Measurements from ENCODE around the gene DCDC1.

GRCh38 chr11:31139479-31139878 lies 230.1 kb downstream of the DCDC1 start:
- TF ChIP-seq CTCF (IDR thresholded peaks at IDR 0.05) (no peak), RELA (CRISPR knock-in tag; IDR thresholded peaks at IDR 0.05; ENCODE audit: borderline replicate concordance) (no peak), JUN (CRISPR knock-in tag; IDR thresholded peaks at IDR 0.05) (no peak), SP1 (CRISPR knock-in tag; conservative IDR thresholded peaks at IDR 0.05) (no peak), ATF3 (CRISPR knock-in tag; conservative IDR thresholded peaks at IDR 0.05) (no peak), IRF2 (CRISPR knock-in tag; IDR thresholded peaks at IDR 0.05; ENCODE audit: borderline replicate concordance, low read depth) (no peak), ESRRA (CRISPR knock-in tag; IDR thresholded peaks at IDR 0.05; ENCODE audit: borderline replicate concordance) (no peak), ATF1 (CRISPR knock-in tag; IDR thresholded peaks at IDR 0.05) (no peak), ZBTB21 (CRISPR knock-in tag; IDR thresholded peaks at IDR 0.05; ENCODE audit: borderline replicate concordance) (no peak)

Data from WTC11 (cell line).